C1 segment of cervical spinal cord (tissue), 14 donors: ENCODE data around the gene RAPGEF3.

ENCODE experiments used
- DNase-seq, 14 donors: peaks; one replicate each; lab custom pipeline; 2025; lab: John Stamatoyannopoulos, UW

The RAPGEF3 gene

GRCh38 chr12:47758834-47759690, at the start of gene RAPGEF3:
RAPGEF3 (minus strand) TSS chr12:47758880; CDS start chr12:47758556, 324 bp downstream.
- peak; percentile 43 to 99 (median 92) for DNase-seq

GRCh38 chr12:47808050-47808449, 49.4 kb upstream of the RAPGEF3 start:
- DNase-seq = peak in 1 of 14 donors; percentile 34

GRCh38 chr12:47807338-47807737, 48.7 kb upstream of the RAPGEF3 start:
- DNase-seq = no peak

- DNase-seq = no peak
Observed at GRCh38 chr12:47805417-47805816, 46.7 kb upstream of the RAPGEF3 start.

GRCh38 chr12:47804171-47804570, 45.5 kb upstream of the RAPGEF3 start:
- DNase-seq = no peak

- peak in 2 of 14 donors; percentile 20 to 24 for DNase-seq
Observed at GRCh38 chr12:47803191-47803875, 44.7 kb upstream of the RAPGEF3 start.

GRCh38 chr12:47802312-47802711, 43.6 kb upstream of the RAPGEF3 start:
- DNase-seq = no peak

- DNase-seq = no peak
Observed at GRCh38 chr12:47801904-47802246, 43.2 kb upstream of the RAPGEF3 start.

GRCh38 chr12:47801170-47801903, 42.7 kb upstream of the RAPGEF3 start:
- DNase-seq = peak in 2 of 14 donors; percentile 18 to 19

- no peak for DNase-seq
Observed at GRCh38 chr12:47800582-47800981, 41.9 kb upstream of the RAPGEF3 start.

GRCh38 chr12:47799357-47799955, 40.8 kb upstream of the RAPGEF3 start:
- peak in 8 of 14 donors; percentile 46 to 73 (median 68) for DNase-seq

- DNase-seq = no peak
Observed at GRCh38 chr12:47798382-47798948, 39.8 kb upstream of the RAPGEF3 start.

GRCh38 chr12:47797441-47797840, 38.8 kb upstream of the RAPGEF3 start:
- peak in 2 of 14 donors; percentile 21 to 22 for DNase-seq

- no peak for DNase-seq
Observed at GRCh38 chr12:47795814-47796411, 37.2 kb upstream of the RAPGEF3 start.

- no peak for DNase-seq
Observed at GRCh38 chr12:47795121-47795813, 36.6 kb upstream of the RAPGEF3 start.

- no peak for DNase-seq
Observed at GRCh38 chr12:47794679-47795078, 36.0 kb upstream of the RAPGEF3 start.

- no peak for DNase-seq
Observed at GRCh38 chr12:47793015-47793681, 34.5 kb upstream of the RAPGEF3 start.

- no peak for DNase-seq
Observed at GRCh38 chr12:47791874-47792273, 33.2 kb upstream of the RAPGEF3 start.

GRCh38 chr12:47791351-47791746, 32.7 kb upstream of the RAPGEF3 start:
- DNase-seq = no peak
